HEK293T (cell line): ENCODE results near the gene SFMBT1.

Experiments used
- CTCF ChIA-PET: fragments of 350-600 bp; formaldehyde crosslinking; extraction: SDS; loops from one replicate; lab custom pipeline; 2021; ENCODE audit warnings: antibody characterized with exemption, inconsistent platforms; lab: Yijun Ruan, JAX
- POLR2A ChIA-PET: fragments of 350-600 bp; formaldehyde crosslinking; extraction: SDS; loops from one replicate; lab custom pipeline; 2020; ENCODE audit warnings: antibody characterized with exemption, inconsistent platforms; lab: Yijun Ruan, JAX
- DNase-seq: peaks from one replicate; pipeline ENCODE4 v3.0.0; 2012; ENCODE audit warnings: mixed read lengths; ENCODE audit errors: extremely low spot score
- ARNT ChIP-seq: fragments of 450-650 bp; IDR thresholded peaks from 2 replicates; pipeline ENCODE4 v1.6.1; 2017; ENCODE audit warnings: mild to moderate bottlenecking
- BHLHE40 ChIP-seq: fragments of 450-650 bp; IDR thresholded peaks from 2 replicates; pipeline ENCODE4 v1.6.1; 2016; ENCODE audit warnings: mild to moderate bottlenecking, moderate library complexity, borderline replicate concordance
- CTBP1 ChIP-seq: fragments of 450-650 bp; IDR thresholded peaks from 2 replicates; pipeline ENCODE4 v1.6.1; 2016; ENCODE audit warnings: borderline replicate concordance
- ELF4 ChIP-seq: fragments of 450-650 bp; IDR thresholded peaks from 2 replicates; pipeline ENCODE4 v1.6.1; 2017; ENCODE audit warnings: antibody characterized with exemption
- FOXA1 ChIP-seq: fragments of 450-650 bp; IDR thresholded peaks from 2 replicates; pipeline ENCODE4 v1.6.1; 2016; ENCODE audit warnings: mild to moderate bottlenecking
- FOXK2 ChIP-seq: fragments of 450-650 bp; IDR thresholded peaks from 2 replicates; pipeline ENCODE4 v1.6.1; 2016; ENCODE audit warnings: mild to moderate bottlenecking
- FOXM1 ChIP-seq: fragments of 450-650 bp; IDR thresholded peaks from 2 replicates; pipeline ENCODE4 v1.6.1; 2017; ENCODE audit warnings: mild to moderate bottlenecking, borderline replicate concordance
- HDGF ChIP-seq: fragments of 450-650 bp; IDR thresholded peaks from 2 replicates; pipeline ENCODE4 v1.6.1; 2017; ENCODE audit warnings: antibody characterized with exemption, borderline replicate concordance
- L3MBTL2 ChIP-seq: fragments of 450-650 bp; conservative IDR thresholded peaks from 2 replicates; pipeline ENCODE4 v1.6.1; 2016; ENCODE audit warnings: mild to moderate bottlenecking
- LEF1 ChIP-seq: fragments of 450-650 bp; IDR thresholded peaks from 2 replicates; pipeline ENCODE4 v1.6.1; 2017; ENCODE audit warnings: mild to moderate bottlenecking, borderline replicate concordance
- NFRKB ChIP-seq: fragments of 450-650 bp; IDR thresholded peaks from 2 replicates; pipeline ENCODE4 v1.6.1; 2016; ENCODE audit warnings: mild to moderate bottlenecking, moderate library complexity
- SP1 ChIP-seq: fragments of 450-650 bp; IDR thresholded peaks from 2 replicates; pipeline ENCODE4 v1.6.1; 2017
- SUZ12 ChIP-seq: fragments of 450-650 bp; IDR thresholded peaks from 2 replicates; pipeline ENCODE4 v1.6.1; 2016; ENCODE audit warnings: mild to moderate bottlenecking
- TARDBP ChIP-seq: fragments of 450-650 bp; IDR thresholded peaks from 2 replicates; pipeline ENCODE4 v1.6.1; 2016
- ZNF384 ChIP-seq: fragments of 450-650 bp; IDR thresholded peaks from 2 replicates; pipeline ENCODE4 v1.6.1; 2016
- TF ChIP-seq, protein P1 (sequence below): fragments of 450-650 bp; IDR thresholded peaks from 2 replicates; pipeline ENCODE4 v1.6.1; 2016

Gene SFMBT1

DNA sequence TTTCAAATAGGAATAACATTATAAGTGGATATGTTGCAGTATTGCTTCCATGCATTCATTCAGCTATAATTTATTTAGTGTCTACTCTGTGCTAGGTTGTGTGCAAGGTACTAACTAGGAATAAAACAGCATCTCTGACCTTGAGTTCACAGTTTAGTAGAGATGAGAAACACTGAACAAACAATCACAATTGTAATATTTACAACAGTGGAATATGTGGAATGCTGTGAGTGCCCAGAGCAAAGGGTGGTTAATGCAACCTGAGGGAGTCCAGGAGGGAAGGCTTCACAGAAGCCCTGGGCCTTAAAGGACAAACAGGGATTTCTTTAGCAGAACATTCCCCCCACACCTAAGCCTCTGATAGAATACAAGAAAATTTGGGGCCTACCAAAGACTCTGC lies 13.3 kb downstream of the SFMBT1 start:
- CTCF ChIA-PET = no interaction called here
- POLR2A ChIA-PET = no interaction called here
- DNase-seq = no peak
- TF ChIP-seq ARNT (no peak), FOXM1 (no peak), SP1 (no peak), BHLHE40 (no peak)

DNA sequence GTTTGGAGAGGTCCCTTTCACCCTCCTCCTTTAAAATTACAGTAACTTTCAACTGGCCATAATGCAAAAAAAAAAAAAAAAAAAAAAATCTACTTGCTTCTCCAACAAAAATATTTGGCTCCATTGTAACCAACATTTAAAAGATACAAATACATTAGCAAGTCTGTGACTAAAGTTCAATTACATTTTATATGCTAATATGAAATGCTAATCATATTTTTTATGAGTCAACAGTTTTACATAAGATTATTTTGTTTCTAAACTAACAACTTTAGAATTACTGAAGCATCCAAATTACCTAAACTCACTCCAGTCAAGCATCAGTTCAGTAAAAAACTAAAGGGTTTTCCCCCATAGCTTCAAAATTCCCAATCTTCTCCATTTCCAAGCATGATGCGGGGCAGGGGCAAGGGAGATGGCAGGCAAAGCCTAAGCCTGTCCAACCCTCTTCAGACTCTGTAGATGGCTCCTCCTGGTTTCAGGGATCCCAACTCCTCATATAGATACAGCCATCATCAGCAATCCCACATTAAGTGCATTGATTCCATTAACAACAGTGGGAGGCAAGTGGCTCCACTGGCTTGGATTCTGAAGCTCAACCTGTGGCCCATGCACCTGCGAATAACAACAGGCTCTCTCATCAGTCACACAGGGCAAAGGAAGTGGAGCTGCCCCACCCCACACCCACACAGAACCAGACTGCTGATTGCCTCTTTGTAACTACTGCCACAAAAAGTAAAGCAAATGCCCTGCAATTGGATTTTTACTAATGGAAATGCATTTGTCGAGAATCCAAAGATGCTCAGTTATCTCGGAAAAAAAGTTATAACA lies 15.0 kb downstream of the SFMBT1 start:
- ChIA-PET CTCF (no interaction called here), POLR2A (interaction anchor here (1.7 kb wide), 1 partner anchor 15 kb away, joined by 4 read pairs; the partner anchor contains the start of gene SFMBT1)
- DNase-seq = no peak
- TF ChIP-seq ELF4 = no peak

DNA sequence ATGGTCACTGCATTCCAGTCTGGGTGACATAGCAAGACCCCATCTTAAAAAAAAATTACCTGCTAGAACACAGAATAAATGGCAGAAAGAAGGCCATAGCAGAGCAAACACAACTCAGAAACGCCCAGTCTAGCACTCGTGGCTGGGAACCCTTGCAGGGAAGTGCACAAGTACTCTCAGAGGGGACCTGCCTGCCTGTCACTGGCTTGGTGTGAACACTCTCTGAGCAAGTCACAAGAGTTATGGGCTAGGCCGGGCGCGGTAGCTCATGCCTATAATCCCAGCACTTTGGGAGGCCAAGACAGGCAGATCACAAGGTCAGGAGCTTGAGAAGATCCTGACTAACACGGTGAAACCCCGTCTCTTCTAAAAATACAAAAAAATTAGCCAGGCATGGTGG lies 17.2 kb downstream of the SFMBT1 start:
- no peak for TF ChIP-seq ZNF384
- no peak for TF ChIP-seq FOXK2
- no peak for TF ChIP-seq SP1
- TF ChIP-seq SUZ12 = no peak
- TF ChIP-seq CTBP1 = no peak
- TF ChIP-seq BHLHE40 = no peak
- no peak for TF ChIP-seq L3MBTL2
- TF ChIP-seq ELF4 = no peak
- TF ChIP-seq, protein P1, sequence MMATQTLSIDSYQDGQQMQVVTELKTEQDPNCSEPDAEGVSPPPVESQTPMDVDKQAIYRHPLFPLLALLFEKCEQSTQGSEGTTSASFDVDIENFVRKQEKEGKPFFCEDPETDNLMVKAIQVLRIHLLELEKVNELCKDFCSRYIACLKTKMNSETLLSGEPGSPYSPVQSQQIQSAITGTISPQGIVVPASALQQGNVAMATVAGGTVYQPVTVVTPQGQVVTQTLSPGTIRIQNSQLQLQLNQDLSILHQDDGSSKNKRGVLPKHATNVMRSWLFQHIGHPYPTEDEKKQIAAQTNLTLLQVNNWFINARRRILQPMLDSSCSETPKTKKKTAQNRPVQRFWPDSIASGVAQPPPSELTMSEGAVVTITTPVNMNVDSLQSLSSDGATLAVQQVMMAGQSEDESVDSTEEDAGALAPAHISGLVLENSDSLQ = no peak
- TF ChIP-seq TARDBP = no peak
- TF ChIP-seq LEF1 = no peak
- no peak for TF ChIP-seq NFRKB
- TF ChIP-seq FOXM1 = no peak
- no peak for TF ChIP-seq FOXA1
- no peak for TF ChIP-seq ARNT
- no peak for TF ChIP-seq HDGF
- no peak for DNase-seq
- CTCF ChIA-PET = no interaction called here
- POLR2A ChIA-PET = no interaction called here

DNA sequence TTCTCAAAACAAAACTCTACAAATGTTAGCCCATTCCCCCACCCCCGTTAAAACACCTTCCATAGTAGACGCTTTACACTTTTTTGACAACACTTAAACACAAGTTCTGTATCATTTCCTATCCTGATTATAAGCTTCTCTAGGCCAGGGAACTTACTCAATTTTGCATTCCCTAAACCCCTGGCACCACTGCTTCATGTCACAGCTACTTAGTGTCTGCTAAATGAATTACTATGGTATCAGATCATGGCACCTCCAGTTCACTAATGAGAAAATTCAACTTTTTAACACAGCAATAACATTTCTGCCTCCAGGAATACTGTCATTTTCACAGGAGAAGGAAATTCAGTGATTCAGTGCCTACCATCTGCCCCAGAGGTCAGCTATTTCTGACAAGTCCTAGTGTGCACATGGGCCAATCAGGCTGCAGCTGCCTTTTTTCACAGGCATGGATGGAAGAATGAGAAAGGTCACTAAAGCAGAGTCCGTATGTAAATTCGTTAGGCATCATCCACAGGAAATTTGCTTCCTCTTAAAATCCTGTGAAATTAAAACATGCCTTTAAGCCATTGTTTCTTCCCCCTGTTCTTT lies 18.5 kb downstream of the SFMBT1 start:
- POLR2A ChIA-PET = interaction anchor here (1.4 to 2.0 kb wide), 2 partner anchors 16 to 19 kb away, joined by 7 to 12 read pairs; partner anchors contain the start of gene SFMBT1
- DNase-seq = no peak
- no peak for TF ChIP-seq TARDBP
- TF ChIP-seq SP1 = no peak
- no peak for TF ChIP-seq ELF4
- TF ChIP-seq, protein P1 = no peak
- no peak for TF ChIP-seq L3MBTL2
- no peak for TF ChIP-seq SUZ12
- no peak for TF ChIP-seq ARNT
- TF ChIP-seq HDGF = no peak
- no peak for TF ChIP-seq FOXA1
- TF ChIP-seq FOXK2 = no peak
- no peak for TF ChIP-seq CTBP1
- no peak for TF ChIP-seq NFRKB
- no peak for TF ChIP-seq FOXM1
- TF ChIP-seq BHLHE40 = no peak
- TF ChIP-seq ZNF384 = no peak
- TF ChIP-seq LEF1 = no peak
- CTCF ChIA-PET = interaction anchor here (0.7 kb wide), 1 partner anchor 19 kb away, joined by 3 read pairs; no protein-coding TSS in a partner anchor

DNA sequence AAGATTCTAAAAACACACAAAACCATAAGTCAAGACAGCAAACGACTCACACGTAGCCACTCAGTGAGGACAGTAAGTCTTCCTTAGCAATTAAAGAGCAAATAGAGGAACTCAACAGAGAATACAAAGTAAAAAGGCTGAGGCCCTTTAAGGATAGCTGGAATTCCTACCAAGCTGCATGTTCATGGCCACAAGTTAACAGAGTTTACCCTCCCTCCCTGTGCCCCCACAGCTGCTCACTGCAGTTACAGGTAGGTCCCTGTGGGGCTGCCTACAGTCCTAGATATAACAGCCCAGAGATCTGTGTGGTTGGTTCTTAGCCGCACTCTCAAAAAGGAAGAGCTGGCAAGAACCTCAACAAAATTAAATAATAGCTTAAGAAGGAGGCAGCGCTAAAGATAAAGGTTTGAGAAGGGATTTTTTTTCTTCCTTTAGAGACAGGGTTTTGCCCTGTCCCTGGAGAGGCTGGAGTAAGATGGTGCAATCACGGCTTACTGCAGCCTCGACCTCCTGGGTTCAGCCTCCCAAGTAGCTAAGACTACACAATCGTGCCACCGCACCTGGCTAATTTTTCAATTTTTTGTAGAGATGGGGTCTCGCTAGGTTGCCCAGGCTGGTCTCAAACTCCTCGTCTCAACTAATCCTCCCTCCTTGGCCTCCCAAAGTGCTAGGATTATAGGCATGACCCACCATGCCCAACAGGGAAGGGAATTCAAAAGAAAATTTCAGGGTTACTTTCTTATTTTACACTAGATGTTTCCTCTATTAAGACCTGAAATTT lies 19.3 kb downstream of the SFMBT1 start:
- TF ChIP-seq LEF1 (no peak), L3MBTL2 (no peak), FOXK2 (no peak), SP1 (no peak), NFRKB (no peak), ZNF384 (no peak), FOXA1 (no peak), CTBP1 (no peak), ARNT (no peak), SUZ12 (no peak), FOXM1 (no peak), BHLHE40 (no peak), ELF4 (no peak)
- TF ChIP-seq, protein P1 = no peak
- CTCF ChIA-PET = interaction anchor here (0.7 to 1.7 kb wide), 3 partner anchors 9 to 33 kb away, joined by 3 to 11 read pairs (median 4); no protein-coding TSS in a partner anchor
- no peak for DNase-seq
- POLR2A ChIA-PET = interaction anchor here (0.8 to 2.0 kb wide), 3 partner anchors 17 to 270 kb away, joined by 3 to 12 read pairs (median 7); partner anchors contain the start of gene SFMBT1
